Nucleus accumbens (tissue), 56 donors: ENCODE results near the gene FOXJ3.

Experiments
- DNase-seq, 56 donors: peaks; one replicate each; lab custom pipeline; 2025; lab: John Stamatoyannopoulos, UW

The FOXJ3 gene

GRCh38 chr1:42313970-42314369 is 21.1 kb downstream of the FOXJ3 start:
- no peak for DNase-seq

DNA sequence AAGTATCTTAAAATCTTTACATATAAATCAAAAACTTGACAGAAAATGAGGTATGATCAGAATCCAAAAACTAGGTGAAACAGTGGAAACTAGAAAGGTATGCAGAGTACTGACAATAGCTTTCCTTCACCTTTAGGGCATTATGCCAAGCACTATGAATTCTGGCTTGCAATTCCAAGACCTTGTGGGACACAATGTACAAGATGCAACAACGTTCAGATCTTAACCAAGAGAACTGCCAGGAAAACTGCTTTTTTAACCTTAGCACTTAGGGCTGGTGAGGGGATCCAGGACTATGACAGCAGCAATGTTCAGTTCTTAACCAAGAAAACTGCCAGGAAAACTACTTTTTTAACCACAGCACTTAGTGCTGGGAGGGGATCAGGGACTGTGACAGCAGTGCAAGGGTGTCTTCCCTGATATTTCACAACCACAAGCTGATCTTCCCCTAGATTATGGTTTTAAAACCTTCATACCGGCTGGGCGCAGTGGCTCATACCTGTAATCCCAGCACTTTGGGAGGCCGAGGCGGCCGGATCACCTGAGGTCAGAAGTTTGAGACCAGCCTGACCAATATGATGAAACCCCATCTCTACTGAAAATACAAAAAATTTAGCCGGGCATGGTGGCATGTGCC is 22.3 kb downstream of the FOXJ3 start:
- DNase-seq: no peak

DNA sequence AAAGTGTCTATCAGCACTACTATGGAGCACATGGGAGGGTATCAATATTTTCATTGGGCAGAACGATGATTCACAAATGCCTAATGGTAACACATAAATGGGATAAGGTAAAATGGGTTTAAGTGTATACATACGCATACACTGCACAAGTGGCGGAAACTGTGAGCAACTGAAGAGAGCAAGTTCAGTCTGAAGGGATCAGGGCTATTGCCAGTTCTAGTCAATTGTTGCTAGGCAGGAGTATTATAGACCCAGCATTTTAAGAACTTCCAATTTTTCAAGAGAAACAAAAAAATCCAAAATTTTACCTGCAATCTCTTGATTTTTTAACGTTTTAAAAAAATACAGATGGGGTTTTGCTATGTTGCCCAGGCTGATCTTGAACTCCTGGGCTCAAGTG is 23.1 kb downstream of the FOXJ3 start:
- DNase-seq: no peak

- DNase-seq: no peak
These were observed 23.9 kb downstream of the FOXJ3 start for GRCh38 chr1:42311138-42311537.

DNA sequence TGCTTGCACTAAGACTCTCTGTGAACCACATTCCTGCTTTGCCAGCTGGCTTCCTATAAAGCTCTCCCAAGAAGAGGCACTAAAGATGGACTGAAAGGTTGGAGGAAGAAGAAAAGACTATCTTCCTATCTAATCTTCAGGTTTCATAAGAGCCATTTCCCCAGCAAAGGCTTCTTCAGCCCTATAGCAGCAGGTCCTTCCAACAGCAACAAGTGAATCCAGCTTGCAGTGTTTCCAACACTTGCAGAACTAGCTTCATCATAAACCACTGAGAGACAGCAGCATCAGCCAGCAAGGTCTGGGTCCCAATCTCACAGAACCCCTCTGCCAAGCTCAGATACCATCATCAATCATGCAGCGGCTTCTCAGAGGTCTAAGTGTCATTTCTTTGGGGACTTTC is 28.1 kb downstream of the FOXJ3 start:
- no peak for DNase-seq

GRCh38 chr1:42305639-42306038 is 29.4 kb downstream of the FOXJ3 start:
- no peak for DNase-seq

DNA sequence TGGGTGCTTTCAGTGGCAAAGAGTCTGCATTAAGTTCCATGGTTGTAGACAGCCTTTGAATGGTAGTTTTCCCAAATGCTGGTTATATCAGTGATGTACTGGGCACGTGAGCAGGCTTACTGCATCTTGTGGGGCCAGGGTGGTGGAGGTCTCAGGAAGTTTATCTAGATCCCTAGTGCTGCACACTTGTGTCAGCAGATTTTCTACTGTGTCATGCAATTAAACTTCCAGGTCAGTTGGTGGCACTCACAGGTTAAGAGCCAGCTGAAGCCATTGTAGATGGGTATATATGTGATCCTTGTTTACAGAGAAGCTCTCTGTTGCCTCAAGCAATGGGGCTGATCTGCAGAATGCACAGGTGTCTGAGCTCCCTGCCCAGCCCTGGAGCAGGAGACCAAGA is 33.0 kb downstream of the FOXJ3 start:
- no peak for DNase-seq

GRCh38 chr1:42298520-42298919 is 36.5 kb downstream of the FOXJ3 start:
- no peak for DNase-seq

- no peak for DNase-seq
These were observed 39.2 kb downstream of the FOXJ3 start for GRCh38 chr1:42295816-42296215.

DNA sequence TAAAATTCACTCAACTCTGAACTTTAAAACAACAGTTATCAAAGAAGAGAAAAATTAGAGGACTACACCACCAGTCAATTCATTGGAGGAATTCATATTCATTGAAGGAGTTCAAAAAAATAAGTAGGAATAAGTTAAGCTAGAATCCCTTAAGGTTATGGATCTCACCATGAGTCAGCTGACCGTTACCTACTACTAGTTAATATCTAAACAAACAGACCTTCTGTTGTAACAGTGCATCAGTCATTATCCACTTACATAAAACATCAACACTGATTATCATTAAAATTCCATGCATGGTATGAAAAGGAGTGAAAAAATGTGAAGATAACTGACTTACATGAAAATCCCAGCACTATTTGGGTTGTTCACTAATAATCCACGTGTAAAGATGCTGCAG is 44.9 kb downstream of the FOXJ3 start:
- DNase-seq: no peak

- DNase-seq: no peak
These were observed 46.6 kb downstream of the FOXJ3 start for GRCh38 chr1:42288311-42288985.

GRCh38 chr1:42282867-42283583 is 52.0 kb downstream of the FOXJ3 start:
- DNase-seq: no peak

DNA sequence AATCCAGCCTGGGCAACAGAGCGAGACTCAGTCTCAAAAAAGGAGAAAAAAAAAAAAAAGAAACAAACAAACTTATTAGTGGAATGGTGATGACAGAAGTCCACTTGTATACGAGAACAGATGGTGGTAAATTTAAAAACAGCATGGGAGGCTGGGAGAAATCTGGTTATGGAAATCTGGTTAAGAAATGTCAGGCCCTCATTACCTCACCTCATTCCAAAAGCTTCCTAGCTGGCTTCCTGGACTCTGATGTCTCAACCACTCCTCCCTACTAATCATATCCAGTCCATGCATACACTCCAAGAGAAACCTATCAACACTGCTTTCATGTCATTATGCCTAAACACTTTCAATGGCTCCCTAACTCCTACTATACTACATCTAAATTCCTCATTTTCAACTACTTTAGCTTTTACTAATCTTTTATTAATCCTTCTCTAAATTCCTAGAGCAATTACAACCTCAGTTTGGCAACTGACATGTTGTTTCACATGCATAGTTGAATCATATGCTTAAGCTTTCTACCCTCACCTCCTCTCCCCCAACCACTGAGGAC is 52.9 kb downstream of the FOXJ3 start:
- no peak for DNase-seq

- DNase-seq: no peak
These were observed 54.2 kb downstream of the FOXJ3 start for GRCh38 chr1:42280821-42281220.

GRCh38 chr1:42279055-42279454 is 56.0 kb downstream of the FOXJ3 start:
- DNase-seq: no peak

DNA sequence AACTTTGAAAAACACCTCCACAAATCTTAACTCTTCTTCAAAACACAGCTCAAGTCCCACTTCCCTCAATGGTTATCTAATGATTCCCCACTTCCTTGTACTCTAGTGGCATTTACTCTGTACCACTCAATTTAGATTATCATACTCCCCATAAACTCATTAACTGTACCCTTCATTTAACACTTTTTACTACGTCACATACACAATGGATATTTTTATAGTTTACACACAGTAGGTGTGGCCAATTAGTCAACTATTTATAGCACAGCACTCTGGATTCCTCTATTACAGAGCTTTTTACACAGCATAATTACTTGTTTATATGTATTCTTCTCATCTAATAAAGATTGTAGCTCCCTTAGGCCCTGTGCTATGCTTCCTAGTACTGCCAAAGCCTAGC is 62.1 kb downstream of the FOXJ3 start:
- DNase-seq: no peak

DNA sequence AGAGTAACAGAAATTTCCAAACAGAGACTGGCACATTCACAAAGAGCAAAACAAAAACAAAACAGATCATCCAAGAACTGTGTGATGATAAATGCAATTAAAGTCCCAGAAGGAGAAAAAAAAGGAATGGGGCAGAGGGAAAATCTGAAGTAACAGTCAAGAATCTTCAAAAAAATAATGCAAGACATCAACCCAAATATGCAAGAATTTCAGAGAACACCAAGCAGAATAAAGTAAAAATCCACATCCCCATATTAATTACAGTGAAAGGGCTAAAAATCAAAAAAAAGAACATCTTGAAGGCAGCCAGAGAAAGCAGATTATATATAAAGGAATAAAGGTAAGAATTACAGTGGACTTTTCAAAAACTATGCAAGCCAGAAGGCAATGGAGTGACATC is 67.1 kb downstream of the FOXJ3 start:
- DNase-seq: no peak

GRCh38 chr1:42266253-42267135 is 68.5 kb downstream of the FOXJ3 start:
- DNase-seq: no peak

GRCh38 chr1:42264511-42265190 is 70.4 kb downstream of the FOXJ3 start:
- no peak for DNase-seq

- DNase-seq: no peak
These were observed 72.0 kb downstream of the FOXJ3 start for GRCh38 chr1:42263019-42263418.
